HG02642 (cell line): ENCODE results near the gene CDC14A.
"Not testable (repeated sequence)": the region's sequence is repeated elsewhere in the genome, so short reads cannot be mapped to it uniquely, and the experiment has no call there.

ENCODE experiments used
- ATAC-seq: cut with Tn5 transposase; IDR thresholded peaks from one replicate; pipeline ENCODE4 v1.9.1; 2021; ENCODE audit warnings: mild to moderate bottlenecking; ENCODE audit not compliant: unreplicated experiment, poor library complexity

The CDC14A gene

DNA sequence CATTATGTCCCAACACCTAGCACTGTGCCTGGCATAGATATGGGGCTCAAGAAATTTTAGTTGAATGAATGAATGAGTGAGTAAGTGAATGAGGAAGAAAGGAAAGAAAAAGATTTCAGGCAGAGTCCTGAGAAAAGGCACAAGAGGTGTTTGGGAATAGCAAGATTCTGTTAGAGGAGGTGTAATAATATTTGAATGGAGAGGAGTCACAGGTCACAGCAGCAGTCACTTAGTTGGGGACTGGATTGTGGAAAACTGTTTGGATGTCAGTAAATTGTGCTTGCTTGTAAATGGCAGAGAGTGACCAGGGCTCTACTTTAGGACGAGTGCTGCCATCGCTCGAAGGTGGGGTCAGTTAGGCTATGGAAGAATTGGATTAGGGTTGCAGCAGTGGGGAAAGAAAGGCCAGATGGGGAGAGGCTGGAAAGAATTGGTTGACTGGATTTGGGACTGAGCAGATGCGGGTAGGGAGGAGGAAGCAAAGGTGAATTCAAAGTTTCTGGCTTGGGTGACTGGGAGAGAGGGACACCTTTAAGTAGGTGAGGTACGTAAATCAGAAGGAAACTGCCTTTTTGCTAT, 9.3 kb downstream of the CDC14A start:
- no peak for ATAC-seq

DNA sequence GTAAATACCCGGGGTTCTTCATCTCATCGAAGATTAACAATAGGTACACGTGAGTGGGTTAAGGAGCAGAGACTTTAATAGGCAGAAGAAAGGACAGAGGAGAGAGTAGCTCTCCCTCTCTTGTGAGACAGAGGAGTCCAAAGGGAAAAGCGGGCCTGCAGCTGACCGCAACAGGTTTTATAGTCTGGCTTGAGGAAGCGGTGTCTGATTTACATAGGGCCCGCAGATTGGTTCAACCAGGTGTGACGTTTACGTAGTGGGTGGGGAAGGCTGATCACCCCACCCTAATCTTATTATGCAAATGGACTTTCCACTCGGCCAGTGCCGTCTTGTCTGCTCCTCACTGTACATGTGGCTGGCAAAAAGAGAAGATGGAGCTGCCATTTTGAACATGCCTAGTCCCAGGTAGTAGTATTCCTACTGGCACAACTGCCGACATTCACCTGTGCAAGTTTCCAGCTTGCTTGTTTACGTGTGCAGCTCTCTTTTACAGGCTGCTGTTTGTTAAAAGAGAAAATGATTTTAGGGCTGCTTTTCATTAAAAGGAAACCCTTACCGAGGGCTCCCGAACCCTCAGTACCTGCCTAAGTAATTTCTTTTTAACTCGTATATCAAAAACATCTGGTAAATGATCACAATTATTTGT, 10.6 kb downstream of the CDC14A start:
- no peak for ATAC-seq

DNA sequence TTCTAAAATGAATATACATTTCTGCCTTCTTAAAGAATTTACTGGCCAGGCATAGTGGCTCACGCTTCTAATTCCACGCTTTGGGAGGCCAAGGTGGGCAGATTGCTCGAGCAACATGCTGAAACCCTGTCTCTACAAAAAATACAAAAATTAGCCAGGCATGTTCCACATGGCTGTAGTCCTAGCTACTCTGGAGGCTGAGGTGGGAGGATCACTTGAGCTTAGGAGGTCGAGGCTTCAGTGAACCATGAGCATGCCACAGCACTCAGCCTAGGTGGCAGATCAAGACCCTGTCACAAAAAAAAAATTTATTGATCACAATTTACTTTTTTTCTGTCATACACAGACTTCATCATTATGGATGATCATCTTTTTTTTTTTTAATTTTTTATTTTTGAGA, 11.5 kb downstream of the CDC14A start:
- no peak for ATAC-seq

DNA sequence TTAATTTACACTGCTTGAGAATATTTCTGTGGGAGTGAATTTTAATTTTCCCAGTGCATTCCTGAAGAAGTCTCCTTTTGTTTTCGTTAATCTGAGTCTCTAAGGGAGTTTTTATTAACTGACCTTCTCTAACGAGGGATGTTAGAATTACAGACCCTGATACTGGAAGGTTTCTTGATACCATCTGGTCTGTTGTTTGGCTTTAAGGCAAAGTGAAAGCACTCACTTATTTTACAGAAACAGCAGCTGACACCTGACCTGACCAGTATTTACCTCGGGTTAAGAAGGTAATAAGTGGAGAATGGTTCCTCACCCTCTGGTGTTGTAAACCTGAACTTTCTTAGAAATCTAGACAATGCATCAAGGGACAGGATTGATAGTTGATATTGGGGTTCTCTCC, 12.4 kb downstream of the CDC14A start:
- ATAC-seq = no peak

DNA sequence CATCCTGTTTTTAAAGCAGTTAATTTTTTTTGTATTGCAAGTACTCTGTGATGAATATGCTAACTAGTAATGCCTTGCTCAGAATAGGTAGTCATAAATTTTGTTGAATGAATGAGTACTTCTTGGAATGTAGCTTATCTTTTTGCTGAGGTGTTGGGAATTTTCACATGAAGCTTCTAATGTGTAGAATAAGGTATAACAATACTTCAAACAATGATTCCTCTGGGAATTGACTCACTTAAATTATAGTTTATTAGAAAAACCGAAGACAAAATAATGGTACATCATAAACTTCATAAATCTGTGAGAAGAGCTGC, 13.9 kb downstream of the CDC14A start:
- ATAC-seq = no peak

DNA sequence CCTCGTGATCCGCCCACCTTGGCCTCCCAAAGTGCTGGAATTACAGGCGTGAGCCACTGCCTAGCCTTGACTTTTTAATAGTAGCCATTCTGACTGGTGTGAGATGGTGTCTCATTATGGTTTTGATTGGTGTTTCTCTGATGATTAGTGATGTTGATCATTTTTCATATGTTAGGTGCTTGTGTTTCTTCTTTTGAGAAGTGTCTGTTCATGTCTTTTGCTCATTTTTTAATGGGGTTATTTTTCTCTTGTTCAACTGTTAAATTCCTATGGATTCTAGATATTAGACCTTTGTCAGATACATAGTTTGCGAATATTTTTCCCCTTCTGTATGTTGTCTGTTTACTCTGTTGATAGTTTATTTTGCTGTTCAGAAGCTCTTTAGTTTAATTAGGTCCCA, 17.0 kb downstream of the CDC14A start:
- ATAC-seq = not testable (repeated sequence)

DNA sequence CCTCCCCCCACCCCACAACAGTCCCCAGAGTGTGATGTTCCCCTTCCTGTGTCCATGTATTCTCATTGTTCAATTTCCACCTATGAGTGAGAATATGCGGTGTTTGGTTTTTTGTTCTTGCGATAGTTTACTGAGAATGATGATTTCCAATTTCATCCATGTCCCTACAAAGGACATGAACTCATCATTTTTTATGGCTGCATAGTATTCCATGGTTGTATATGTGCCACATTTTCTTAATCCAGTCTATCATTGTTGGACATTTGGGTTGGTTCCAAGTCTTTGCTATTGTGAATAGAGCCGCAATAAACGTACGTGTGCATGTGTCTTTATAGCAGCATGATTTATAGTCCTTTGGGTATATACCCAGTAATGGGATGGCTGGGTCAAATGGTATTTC, 21.6 kb downstream of the CDC14A start:
- ATAC-seq = not testable (repeated sequence)

DNA sequence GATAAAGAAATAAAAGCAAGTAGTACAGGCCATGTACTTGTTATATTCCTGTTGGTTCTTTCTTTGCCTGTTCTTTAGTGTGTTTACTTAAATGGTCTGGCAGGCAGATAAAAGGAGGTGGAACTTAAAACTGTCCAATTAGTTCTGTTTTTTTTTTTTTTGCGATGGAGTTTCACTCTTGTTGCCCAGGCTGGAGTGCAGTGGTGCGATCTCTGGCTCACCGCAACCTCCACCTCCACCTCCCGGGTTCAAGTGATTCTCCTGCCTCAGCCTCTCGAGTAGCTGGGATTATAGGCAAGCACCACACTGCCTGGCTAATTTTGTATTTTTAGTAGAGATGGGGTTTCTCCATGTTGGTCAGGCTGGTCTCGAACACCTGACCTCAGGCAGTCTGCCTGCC, 24.6 kb downstream of the CDC14A start:
- ATAC-seq = not testable (repeated sequence)

DNA sequence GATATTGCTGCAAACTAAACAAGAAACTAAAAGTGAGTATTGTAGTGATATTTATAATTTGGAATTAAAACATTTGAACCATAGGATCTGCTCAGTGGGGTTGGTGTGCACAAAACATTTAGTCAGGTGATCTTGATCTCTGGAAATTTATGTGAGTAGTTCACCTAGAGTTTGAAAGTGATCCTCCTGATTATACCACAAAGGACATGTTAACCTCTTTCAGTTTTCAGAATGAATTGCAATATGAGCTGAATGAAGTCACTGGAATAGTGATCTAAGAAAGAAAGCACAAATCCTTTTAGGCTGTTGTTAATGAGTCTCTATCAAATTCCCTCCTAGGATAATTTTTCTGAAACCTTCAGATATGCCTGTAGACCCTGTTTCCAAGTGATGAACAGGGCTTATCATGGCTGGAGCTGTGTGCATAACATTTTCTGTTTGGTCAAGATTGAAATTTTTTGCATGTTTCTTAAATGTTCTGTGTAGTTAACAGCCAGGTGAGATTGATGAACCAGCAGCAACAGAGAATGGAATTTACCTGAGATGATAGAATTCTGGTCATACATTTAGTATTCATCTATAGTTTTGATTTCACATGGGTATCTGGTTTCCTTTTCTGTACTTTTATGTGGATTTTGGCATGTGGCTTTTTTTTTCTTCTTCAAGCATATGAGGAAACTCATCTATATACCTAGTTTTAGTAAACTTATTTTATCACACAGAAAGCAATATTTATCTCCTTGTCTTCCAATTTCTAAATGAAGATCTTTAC, 25.5 kb downstream of the CDC14A start:
- peak; percentile 94 for ATAC-seq

DNA sequence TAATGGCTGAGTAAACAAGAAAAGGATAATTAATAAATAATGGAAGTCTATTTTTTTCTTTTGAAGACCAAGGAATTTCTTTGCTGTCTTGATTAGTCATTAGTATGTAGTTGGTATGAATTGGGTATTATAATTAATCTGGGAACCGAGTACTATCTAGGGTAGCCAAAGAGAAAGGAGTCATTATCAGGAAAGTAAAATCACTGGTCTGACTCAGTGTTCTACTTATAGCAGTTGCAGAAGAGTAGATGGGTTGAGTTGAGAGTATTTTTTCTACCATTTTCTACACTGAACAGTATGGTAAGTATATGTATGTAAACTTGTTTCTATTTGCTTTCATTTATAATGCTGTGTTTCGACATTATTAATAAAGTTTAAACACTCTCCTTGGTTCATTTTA, 26.6 kb downstream of the CDC14A start:
- no peak for ATAC-seq

DNA sequence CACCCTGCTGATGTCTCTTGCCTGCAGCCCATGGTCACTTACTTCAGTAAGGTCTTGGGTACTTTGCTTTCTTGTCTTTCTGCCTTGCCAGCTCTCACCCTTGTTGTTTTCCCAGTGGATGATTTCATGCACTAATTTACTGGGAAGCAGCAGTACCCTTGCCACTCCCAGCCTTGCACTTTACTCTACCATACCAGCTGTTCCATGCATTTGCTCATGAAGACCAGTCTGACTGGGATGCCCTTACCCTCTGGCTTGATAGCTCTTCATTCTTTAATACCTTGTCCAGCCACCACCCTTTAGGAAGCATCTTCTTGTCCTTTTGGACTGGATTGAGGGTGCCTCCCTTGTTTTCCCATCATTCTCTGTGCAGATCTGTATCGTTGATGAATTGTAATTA, 28.3 kb downstream of the CDC14A start:
- no peak for ATAC-seq

DNA sequence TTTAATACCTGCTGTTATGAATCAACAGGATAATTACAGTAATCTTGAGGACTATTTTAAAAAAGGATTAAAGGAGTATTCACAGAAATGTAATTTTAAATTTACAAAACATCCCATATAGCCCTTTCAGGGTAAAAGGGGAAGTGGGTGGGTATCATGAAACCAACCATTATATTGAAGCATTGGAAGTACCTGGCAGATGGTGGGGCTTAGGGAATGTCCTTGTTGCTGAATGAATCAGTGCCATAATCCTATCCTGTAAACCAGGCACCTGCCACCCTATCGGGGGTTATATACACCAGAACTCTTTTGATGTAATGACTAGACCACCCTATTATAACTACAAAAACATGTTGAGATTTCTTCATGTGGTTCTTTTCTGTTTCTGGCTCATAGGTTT, 30.4 kb downstream of the CDC14A start:
- ATAC-seq = no peak

DNA sequence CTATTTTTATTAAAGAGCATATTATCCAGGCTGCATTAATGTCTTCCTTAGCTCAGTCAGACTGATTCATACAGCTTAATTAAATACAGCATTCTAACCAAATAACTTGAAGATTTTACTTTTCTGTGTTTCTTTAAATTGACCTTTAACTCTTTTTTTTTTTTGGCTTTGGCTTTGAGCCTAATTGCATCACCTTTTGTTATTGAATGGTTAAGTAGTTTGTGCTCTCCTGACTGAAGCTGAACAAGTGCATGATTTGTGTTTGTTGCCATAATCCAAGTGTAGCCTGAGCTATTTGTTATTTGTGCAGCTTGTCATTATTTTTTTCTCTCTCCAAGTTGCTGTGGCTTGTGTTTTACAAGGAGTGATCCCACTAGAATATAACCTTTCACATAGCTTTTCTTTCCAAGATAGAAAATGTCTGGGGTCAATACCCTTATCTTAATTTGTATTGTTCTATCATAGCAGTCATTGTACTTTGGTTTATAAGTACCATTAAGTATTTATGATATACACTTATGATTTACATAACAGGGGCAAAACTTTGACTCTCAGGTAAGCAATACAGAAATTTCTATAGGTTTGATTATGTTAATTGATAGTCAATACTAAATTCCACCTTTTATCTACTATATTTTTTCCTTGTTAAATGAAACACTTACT, 31.6 kb downstream of the CDC14A start:
- ATAC-seq = no peak

DNA sequence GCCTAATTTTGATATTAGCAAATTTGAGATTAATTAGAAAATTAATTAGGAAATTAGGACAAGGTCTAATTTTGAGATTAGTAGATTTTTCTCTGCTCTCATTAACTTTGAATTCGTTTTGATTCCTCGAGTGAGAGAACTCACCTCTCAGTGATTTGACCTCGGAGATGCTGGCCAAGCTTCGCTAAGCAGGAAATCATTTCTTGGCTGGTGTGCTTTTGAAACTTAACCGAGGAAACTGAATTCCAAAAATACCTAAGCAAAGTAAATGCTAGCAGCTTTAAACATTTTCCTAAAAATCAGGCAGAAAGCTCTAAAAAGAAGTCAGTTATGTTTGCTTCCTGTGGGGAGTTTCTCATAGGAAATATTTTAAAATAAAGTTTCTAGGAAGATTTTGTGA, 34.9 kb downstream of the CDC14A start:
- ATAC-seq = no peak

DNA sequence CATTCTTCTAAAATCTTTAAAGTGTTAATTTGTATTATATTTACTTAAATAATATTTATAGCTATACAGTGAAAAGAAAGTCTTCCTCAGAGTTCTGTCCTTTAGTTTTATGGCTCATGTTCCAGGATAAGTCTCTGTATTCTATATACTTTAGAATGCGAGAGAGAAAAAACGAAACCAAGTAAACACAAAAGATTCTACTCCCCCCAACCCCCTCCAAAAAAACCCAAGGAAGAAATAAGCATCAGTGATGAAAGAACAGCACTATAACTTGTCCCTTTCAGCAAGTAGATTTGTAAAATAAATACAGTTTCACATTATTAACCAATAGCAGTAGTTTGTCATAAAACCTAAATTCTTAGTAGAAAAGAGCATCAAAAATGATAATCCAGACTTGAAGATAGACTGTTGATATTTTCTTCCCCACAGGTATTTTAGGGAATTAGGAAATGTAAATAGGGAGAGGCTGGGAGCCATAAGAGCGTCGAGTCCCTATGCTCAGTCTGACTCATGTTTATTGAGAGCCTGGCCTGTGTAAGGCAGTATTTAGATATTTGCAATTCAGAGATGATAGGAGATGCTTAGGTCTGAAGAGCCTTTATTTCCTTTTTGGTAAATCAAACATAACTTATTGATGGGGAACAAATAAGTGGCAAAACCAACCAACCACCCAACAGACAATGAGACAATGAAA, 35.5 kb downstream of the CDC14A start:
- no peak for ATAC-seq

DNA sequence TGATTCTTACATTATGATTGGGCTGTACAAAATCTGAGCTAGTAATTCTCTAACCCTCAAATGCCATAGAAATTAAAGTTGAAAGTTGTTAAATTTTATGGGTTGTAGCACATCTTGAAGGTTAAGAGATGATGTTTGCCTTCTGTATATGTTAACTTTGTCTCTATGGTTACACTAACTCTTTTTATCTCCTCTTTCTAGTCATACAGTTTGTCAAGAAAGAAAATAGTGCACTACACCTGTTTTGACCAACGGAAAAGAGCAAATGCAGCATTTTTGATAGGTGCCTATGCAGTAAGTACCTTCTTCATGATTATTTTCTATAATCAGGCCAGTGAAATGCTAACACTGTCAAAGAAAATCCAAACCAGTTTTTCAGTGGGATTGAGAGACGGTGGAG, 38.2 kb downstream of the CDC14A start:
- ATAC-seq = no peak

DNA sequence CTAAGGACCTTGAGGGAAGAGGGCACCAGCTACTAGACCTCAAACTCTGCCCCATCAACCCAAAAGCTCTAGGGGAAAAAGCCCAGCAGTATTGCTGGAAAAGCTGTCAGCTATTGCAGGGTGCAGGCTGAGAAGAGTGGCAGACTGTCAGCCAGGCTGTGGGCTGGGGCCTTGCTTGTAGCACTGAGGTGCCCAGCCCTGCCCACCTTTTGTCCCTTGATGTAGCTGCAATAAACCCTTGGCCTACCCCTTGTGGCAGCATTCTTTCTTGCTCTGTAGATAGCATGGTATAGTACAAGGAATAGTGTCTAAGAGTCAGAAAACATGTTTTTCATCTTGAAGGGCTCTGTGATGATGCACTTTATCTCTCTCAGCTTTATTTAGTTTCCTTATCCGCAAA, 39.4 kb downstream of the CDC14A start:
- ATAC-seq = no peak

DNA sequence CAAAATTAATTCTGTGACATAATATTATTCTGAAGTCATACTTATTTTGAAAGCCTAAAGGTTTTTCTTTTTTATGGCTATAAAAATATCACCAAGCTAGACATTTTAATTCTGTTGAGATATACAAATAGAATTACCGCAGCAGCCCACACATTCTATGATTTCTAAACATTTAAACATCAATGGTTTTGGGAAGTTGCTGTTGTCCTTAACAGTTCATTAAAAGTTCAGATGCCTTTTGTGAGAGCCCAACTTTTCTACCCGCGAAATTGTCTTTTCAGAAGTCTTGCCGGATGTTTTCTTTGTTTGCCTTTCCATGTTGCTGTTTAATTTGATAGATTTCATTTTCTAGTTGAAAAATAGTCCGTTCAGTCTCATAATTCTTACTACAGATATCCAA, 40.5 kb downstream of the CDC14A start:
- ATAC-seq = no peak

DNA sequence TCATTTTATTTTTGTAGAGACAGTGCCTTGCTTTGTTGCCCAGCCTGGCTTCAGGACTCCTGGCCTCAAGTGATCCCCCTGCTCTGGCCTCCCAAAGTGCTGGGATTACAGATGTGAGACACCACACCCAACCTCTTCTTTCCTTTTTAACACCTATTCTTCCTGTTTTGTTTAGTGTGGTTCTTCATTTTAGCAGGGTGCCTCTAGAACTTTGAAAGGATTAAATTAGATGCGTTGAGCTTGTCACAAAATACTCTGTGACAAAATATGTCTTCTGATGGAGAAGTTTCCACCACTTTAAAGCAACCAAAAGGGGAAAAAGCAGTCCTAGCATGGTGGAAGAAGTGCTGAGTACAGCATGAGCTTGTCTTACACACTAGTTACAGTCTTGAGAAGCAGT, 42.0 kb downstream of the CDC14A start:
- ATAC-seq = no peak

DNA sequence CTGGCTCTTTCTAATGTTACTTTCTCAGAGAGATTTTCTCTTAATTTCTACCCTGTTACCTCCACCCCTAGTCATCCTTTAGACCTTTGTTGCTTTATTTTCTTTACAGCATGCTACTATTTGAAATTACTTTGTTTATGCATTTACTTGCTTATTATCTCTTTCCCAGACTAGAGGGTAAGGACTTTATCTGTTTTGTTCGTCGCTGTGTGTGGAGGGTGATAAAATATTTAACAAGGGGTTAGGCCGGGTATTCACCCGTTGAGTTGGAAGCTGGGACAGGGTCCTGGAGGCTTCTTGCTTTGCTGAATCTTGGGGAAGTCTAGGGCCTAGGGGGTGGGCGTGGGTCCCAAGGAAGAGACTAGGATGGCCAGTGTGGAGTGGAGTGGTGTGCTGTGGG, 43.6 kb downstream of the CDC14A start:
- no peak for ATAC-seq

DNA sequence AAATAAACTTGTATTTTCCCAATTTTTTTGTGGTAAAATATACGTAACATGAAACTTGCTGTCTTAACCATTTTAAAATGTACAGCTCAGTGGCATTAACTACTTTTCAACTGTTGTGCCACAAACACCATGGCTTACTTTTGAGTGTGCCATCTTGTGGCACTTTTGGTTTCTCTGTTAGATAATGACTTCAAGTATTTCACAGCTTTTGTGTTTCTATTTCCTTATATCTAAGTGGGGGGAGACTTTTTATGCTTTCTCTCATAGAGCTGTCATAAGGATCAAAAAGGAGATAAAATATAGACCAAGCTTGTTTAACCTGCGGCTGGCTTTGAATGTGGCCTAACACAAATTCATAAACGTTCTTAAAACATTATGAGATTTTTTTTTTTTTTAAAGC, 44.3 kb downstream of the CDC14A start:
- no peak for ATAC-seq
